ENCODE results near the gene PALM. TPM values are rescaled to one million over a fixed set of nuclear protein-coding genes. Genes with fewer than 3 reads are reported as not detected.
"Not testable (repeated sequence)": the region's sequence is repeated elsewhere in the genome, so short reads cannot be mapped to it uniquely, and the experiment has no call there.

The PALM gene
- total RNA-seq, 2 experiments from 2014 or later, result not detected

DNA sequence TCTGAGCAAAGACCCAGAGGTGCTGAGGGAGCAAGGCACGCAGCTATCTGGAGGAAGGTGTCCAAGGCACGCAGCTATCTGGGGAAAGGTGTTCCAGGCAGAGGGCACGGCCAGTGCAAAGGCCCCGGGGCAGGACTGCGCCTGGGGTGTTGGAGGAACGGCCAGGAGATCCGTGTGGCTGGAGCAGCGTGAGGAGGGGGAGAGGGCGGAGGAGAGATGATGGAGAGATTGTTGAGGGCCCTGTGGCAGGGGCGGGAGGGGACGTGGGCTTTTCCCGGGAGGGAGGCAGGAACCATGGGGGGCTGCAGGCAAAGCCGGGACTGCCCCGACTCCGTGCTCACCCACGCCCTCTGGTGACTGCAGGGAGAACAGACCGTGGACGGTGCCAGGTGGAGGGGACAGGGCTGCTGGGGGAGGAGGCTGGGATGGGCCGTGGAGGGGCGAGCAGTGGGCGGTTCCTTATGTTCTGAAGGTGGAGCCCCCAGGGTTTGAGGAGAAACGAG lies 28.9 kb downstream of the PALM start:
- ChIA-PET POLR2A (no interaction called here), CTCF (no interaction called here)
- Mint-ChIP-seq H3K9me3 (no peaks in the 10 kb centered on the region), H3K4me3 (no peak overlapping the region), H3K4me1 (peaks cover 12% of the 10 kb centered on the region), H3K36me3 (ENCODE audit: low read depth) (no peaks in the 10 kb centered on the region), H3K27me3 (no peaks in the 10 kb centered on the region), H3K27ac (no peak overlapping the region)
- peak; percentile 57 for DNase-seq

GRCh38 chr19:738509-739128 lies 29.9 kb downstream of the PALM start:
- Mint-ChIP-seq H3K36me3 (ENCODE audit: low read depth) (no peaks in the 10 kb centered on the region), H3K4me3 (no peak overlapping the region), H3K9me3 (peaks cover under 1% of the 10 kb centered on the region), H3K27me3 (no peaks in the 10 kb centered on the region), H3K27ac (no peak overlapping the region), H3K4me1 (peaks cover 5% of the 10 kb centered on the region)
- CTCF ChIA-PET, result no interaction called here
- POLR2A ChIA-PET, result no interaction called here
- no peak for DNase-seq

DNA sequence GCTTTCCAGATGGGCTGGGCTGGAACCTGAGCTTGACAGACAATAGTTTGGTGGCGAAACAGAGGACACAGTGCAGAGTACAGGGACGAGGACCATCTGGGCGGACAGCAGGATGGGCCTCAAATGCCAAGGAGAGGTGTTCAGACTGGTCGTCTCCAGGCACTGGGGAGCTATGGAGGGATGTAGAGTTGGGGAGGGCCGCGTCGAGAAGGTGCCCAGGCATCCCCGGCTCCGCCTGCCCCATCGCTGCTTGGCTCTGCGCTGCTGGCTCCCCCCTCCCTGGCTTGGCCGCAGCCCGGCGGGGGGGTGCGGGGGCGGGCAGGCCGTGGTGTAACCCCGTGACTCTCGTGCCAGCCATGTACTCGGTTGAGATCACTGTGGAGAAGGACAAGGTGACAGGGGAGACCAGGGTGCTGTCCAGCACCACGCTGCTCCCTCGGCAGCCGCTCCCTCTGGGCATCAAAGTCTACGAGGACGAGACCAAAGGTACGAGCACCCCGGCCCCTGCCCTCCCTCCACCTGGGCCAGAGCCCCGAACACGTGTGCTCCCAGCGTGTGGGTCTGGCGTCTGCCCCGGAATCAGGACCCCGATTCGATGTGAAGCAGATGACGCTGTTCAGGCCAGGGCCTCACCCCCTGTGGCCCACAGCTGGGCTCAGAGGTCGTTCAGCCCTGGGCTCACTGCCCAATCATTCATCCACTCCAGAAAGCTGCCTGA lies 31.4 kb downstream of the PALM start:
- Mint-ChIP-seq H3K27ac (no peak overlapping the region), H3K4me1 (no peaks in the 10 kb centered on the region), H3K4me3 (no peak overlapping the region), H3K27me3 (no peaks in the 10 kb centered on the region), H3K36me3 (ENCODE audit: low read depth) (no peaks in the 10 kb centered on the region), H3K9me3 (peaks cover 4% of the 10 kb centered on the region)
- POLR2A ChIA-PET, result no interaction called here
- CTCF ChIA-PET, result interaction anchor here (0.6 kb wide), 1 partner anchor 10 kb away, joined by 3 read pairs; no protein-coding TSS in a partner anchor
- DNase-seq, result no peak

DNA sequence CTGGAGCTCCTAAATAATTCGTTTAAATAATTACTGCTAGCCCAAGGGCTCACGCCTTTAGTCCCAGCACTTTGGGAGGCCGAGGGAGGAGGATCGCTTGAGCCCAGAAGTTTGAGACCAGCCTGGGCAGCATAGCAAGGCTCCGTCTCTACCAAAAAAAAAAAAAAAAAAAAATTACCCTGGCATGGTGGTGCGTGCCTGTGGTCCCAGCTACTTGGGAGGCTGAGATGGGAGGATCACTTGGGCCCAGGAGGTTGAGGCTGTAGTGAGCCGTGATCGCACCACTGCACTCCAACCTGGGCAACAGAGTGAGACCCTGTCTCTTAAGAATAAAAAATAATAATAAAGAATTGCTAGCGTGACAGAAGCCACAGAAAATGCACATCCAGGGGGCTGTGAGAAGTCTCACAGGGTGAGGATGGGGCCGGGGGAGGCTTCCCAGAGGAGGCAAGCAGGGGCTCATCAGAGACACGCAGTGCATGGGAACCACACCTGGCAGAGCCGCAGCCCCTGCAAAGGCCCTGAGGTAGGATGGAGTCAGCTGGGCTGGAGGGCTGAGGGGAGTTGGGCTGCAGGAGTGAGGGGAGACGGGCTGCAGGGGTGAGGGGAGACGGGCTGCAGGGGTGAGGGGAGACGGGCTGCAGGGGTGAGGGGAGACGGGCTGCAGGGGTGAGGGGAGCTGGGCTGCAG lies 32.2 kb downstream of the PALM start:
- CTCF ChIA-PET, result interaction anchor here (0.6 to 1.0 kb wide), 3 partner anchors 11 to 288 kb away, joined by 3 to 4 read pairs (median 3); no protein-coding TSS in a partner anchor
- POLR2A ChIA-PET; DNase-seq; H3K4me1 Mint-ChIP-seq; H3K27me3 Mint-ChIP-seq; H3K4me3 Mint-ChIP-seq; H3K36me3 Mint-ChIP-seq (ENCODE audit: low read depth); H3K9me3 Mint-ChIP-seq: not testable (repeated sequence)
- H3K27ac Mint-ChIP-seq, result peak overlapping the region; percentile 19

DNA sequence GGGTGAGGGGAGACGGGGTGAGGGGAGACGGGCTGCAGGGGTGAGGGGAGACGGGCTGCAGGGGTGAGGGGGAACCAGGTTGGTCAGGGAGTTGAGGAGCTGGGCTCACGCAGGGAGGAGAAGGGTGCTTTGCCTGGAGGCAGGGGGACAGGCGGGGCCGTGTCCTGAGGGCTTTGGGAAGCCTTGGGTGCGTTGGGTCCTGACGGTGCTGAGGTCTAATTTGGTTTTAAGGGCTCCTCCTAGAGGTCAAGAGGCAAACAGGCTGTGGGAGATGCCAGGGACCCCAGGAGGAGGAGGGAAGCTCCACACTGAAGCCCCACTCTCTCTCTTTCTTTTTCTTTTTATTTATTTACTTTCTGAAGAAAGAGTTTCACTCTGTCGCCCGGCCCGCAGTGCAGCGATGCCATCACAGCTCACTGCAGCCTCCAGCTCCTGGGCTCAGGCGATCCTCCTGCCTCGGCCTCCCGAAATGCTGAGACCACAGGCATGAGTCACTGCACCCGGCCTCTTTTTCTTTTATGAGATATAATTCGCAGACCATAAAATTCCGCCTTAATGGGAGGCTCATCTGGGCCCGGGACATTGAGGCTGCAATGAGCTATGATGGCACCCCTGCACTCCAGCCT lies 32.9 kb downstream of the PALM start:
- Mint-ChIP-seq H3K27ac (no peak overlapping the region), H3K4me3 (no peak overlapping the region), H3K9me3 (peaks cover 4% of the 10 kb centered on the region), H3K4me1 (no peaks in the 10 kb centered on the region), H3K27me3 (no peaks in the 10 kb centered on the region), H3K36me3 (ENCODE audit: low read depth) (no peaks in the 10 kb centered on the region)
- no peak for DNase-seq
- CTCF ChIA-PET, result interaction anchor here (0.6 to 1.0 kb wide), 2 partner anchors 209 to 288 kb away, joined by 3 to 4 read pairs; no protein-coding TSS in a partner anchor
- POLR2A ChIA-PET, result no interaction called here

GRCh38 chr19:742540-743075 lies 33.9 kb downstream of the PALM start:
- ChIA-PET CTCF (no interaction called here), POLR2A (no interaction called here)
- DNase-seq, result no peak

DNA sequence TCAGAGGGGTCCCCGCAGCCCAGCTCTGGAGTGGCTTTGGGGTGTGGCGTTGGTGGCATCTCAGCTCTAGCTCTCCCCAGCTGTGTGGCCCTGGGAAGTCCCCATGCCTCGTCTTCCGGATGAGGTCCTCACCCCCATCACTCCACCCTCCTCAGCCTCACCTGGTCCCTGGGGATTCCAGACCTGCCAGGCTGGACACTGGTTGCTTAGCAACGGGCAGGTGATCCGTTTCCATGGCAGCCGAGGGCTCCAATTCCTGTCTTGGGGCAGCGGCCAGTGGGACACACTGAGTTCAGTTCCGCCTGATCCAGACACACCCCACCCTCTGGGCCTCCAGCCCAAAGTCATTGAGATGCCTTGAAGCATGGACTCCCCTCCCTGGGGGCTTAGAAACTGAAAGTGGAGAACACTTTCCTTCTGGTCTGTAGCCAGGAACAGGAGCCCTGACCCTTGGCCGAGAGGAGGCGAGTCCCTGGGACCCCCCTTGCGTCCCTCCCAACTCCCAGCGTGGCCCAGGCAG lies 34.5 kb downstream of the PALM start:
- Mint-ChIP-seq H3K27me3 (no peaks in the 10 kb centered on the region), H3K4me3 (no peak overlapping the region), H3K36me3 (ENCODE audit: low read depth) (no peaks in the 10 kb centered on the region), H3K4me1 (no peaks in the 10 kb centered on the region), H3K9me3 (peaks cover 4% of the 10 kb centered on the region), H3K27ac (no peak overlapping the region)
- DNase-seq, result no peak
- ChIA-PET CTCF (no interaction called here), POLR2A (no interaction called here)

More at GRCh38 chr19:742540-743075, 33.9 kb downstream of the PALM start:
- no peak overlapping the region for H3K4me3 Mint-ChIP-seq
- H3K9me3 Mint-ChIP-seq, result peaks cover 4% of the 10 kb centered on the region
- no peak overlapping the region for H3K27ac Mint-ChIP-seq
- no peaks in the 10 kb centered on the region for H3K27me3 Mint-ChIP-seq
- H3K36me3 Mint-ChIP-seq (ENCODE audit: low read depth), result no peaks in the 10 kb centered on the region
- H3K4me1 Mint-ChIP-seq, result no peaks in the 10 kb centered on the region

DNA sequence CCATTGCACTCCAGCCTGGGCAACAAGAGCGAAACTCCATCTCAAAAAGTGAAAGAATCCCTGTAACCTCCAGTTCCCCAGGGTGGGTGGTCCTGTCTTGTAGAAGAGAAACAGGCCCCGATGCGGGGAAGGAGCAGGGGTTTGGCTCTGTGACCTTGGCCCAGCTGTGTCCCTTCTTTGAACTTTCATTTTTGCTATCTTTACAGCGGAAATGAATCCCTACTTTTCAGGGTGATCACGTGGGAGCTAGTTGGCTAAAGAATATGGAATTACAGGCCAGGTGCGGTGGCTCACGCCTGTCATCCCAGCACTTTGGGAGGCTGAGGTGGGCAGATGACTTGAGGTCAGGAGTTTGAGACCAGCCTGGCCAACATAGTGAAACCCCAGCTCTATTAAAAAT lies 36.4 kb downstream of the PALM start:
- POLR2A ChIA-PET; H3K36me3 Mint-ChIP-seq (ENCODE audit: low read depth); H3K9me3 Mint-ChIP-seq; H3K27me3 Mint-ChIP-seq; H3K4me3 Mint-ChIP-seq; H3K4me1 Mint-ChIP-seq; CTCF ChIA-PET; DNase-seq; H3K27ac Mint-ChIP-seq: not testable (repeated sequence)

- POLR2A ChIA-PET, result no interaction called here
- no peaks in the 10 kb centered on the region for H3K4me1 Mint-ChIP-seq
- H3K36me3 Mint-ChIP-seq (ENCODE audit: low read depth), result no peaks in the 10 kb centered on the region
- DNase-seq, result no peak
- no peak overlapping the region for H3K4me3 Mint-ChIP-seq
- H3K9me3 Mint-ChIP-seq, result peaks cover 4% of the 10 kb centered on the region
- CTCF ChIA-PET, result no interaction called here
- no peaks in the 10 kb centered on the region for H3K27me3 Mint-ChIP-seq
- no peak overlapping the region for H3K27ac Mint-ChIP-seq
Measured at GRCh38 chr19:746208-746819, 37.6 kb downstream of the PALM start.

DNA sequence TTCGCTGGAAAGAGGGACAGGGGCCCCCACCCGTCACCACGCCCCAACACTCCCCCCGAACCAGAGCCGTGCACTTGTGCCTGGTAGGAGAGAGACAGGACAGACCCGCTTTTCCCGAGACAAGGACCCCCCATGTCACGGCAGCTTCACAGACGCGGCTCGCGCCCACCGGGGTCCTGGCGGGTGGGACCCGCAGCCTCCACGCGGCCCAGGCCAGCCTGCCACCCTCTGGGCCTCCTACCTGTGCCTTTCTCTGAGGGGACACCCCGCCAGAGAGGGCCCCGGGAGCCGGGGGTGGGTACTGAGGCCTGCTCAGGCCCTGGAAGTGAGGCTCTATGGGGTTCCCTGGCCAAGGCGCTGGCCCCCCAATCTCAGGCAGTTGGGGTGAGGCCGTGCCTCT lies 38.2 kb downstream of the PALM start:
- ChIA-PET POLR2A (no interaction called here), CTCF (no interaction called here)
- no peaks in the 10 kb centered on the region for H3K4me1 Mint-ChIP-seq
- no peaks in the 10 kb centered on the region for H3K36me3 Mint-ChIP-seq (ENCODE audit: low read depth)
- peaks cover 4% of the 10 kb centered on the region for H3K9me3 Mint-ChIP-seq
- no peak overlapping the region for H3K27ac Mint-ChIP-seq
- no peak for DNase-seq
- H3K4me3 Mint-ChIP-seq, result no peak overlapping the region
- no peaks in the 10 kb centered on the region for H3K27me3 Mint-ChIP-seq

- no peak overlapping the region for H3K27ac Mint-ChIP-seq
- no peak overlapping the region for H3K4me3 Mint-ChIP-seq
- no peaks in the 10 kb centered on the region for H3K27me3 Mint-ChIP-seq
- ChIA-PET POLR2A (no interaction called here), CTCF (no interaction called here)
- H3K4me1 Mint-ChIP-seq, result no peaks in the 10 kb centered on the region
- H3K9me3 Mint-ChIP-seq, result peaks cover 4% of the 10 kb centered on the region
- DNase-seq, result no peak
- no peaks in the 10 kb centered on the region for H3K36me3 Mint-ChIP-seq (ENCODE audit: low read depth)
Measured at GRCh38 chr19:747432-748273, 38.9 kb downstream of the PALM start.

GRCh38 chr19:748274-748598 lies 39.5 kb downstream of the PALM start:
- Mint-ChIP-seq H3K9me3 (peaks cover 4% of the 10 kb centered on the region), H3K4me3 (no peak overlapping the region), H3K36me3 (ENCODE audit: low read depth) (no peaks in the 10 kb centered on the region), H3K27me3 (no peaks in the 10 kb centered on the region), H3K4me1 (no peaks in the 10 kb centered on the region), H3K27ac (no peak overlapping the region)
- DNase-seq, result no peak
- ChIA-PET CTCF (no interaction called here), POLR2A (no interaction called here)
